WTC11 (cell line): ENCODE results near the gene TERT. TPM values are rescaled to one million over a fixed set of nuclear protein-coding genes. Genes with fewer than 3 reads are reported as not detected.
A peak's percentile ranks its signal among the peaks of the same experiment; 100 is the strongest.

Experiments
- ATAC-seq: fragments of 200-7000 bp; cut with Tn5 transposase; 2 replicates; pipeline ENCODE4 v1.10.0; 2021; ENCODE audit warnings: mild to moderate bottlenecking, moderate library complexity
- CTCF ChIA-PET: fragments of 300-600 bp; sonication (Branson Sonifier 250); formaldehyde crosslinking; loops from one replicate; lab custom pipeline; 2021; ENCODE audit warnings: antibody characterized with exemption; lab: Charles Lee
- POLR2A ChIA-PET: fragments of 350-600 bp; sonication (Branson Sonifier 250); formaldehyde crosslinking; loops from one replicate; lab custom pipeline; 2021; ENCODE audit warnings: antibody characterized with exemption; lab: Charles Lee
- DNase-seq: peaks from one replicate; pipeline ENCODE4 v3.0.0; 2021; ENCODE audit warnings: low spot score
- H3K27ac Mint-ChIP-seq: 2 replicates; pipeline ENCODE4 v1.8.0; 2021; ENCODE audit warnings: mixed read lengths
- H3K27me3 Mint-ChIP-seq: 2 replicates; pipeline ENCODE4 v1.8.0; 2021; ENCODE audit warnings: low read depth, mild to moderate bottlenecking, moderate library complexity, mixed read lengths
- H3K36me3 Mint-ChIP-seq: 2 replicates; pipeline ENCODE4 v1.8.0; 2021; ENCODE audit warnings: mixed read lengths
- H3K4me1 Mint-ChIP-seq: 2 replicates; pipeline ENCODE4 v1.8.0; 2022; ENCODE audit warnings: mixed read lengths
- H3K4me3 Mint-ChIP-seq: 2 replicates; pipeline ENCODE4 v1.8.0; 2021; ENCODE audit warnings: mild to moderate bottlenecking, moderate library complexity, mixed read lengths
- H3K9me3 Mint-ChIP-seq: 2 replicates; pipeline ENCODE4 v1.8.0; 2021; ENCODE audit warnings: mixed read lengths
- ARID4B ChIP-seq: sonication (generic); formaldehyde crosslinking; IDR thresholded peaks from 2 replicates; pipeline ENCODE4 v1.8.0; 2023; ENCODE audit warnings: missing genetic modification reagents, mild to moderate bottlenecking, borderline replicate concordance
- ATF1 ChIP-seq: sonication (generic); formaldehyde crosslinking; IDR thresholded peaks from 2 replicates; pipeline ENCODE4 v1.8.1; 2023; ENCODE audit warnings: mild to moderate bottlenecking, moderate library complexity, missing genetic modification reagents
- CREB1 ChIP-seq: sonication (generic); formaldehyde crosslinking; IDR thresholded peaks from 2 replicates; pipeline ENCODE4 v1.8.0; 2023; ENCODE audit warnings: mild to moderate bottlenecking, missing genetic modification reagents
- CTCF ChIP-seq: fragments of 200-600 bp; IDR thresholded peaks from 2 replicates; pipeline ENCODE4 v1.8.0; 2022; ENCODE audit warnings: antibody characterized with exemption
- FOXJ3 ChIP-seq: sonication (generic); formaldehyde crosslinking; IDR thresholded peaks from 2 replicates; pipeline ENCODE4 v1.9.0; 2021; ENCODE audit warnings: missing genetic modification reagents, mild to moderate bottlenecking, borderline replicate concordance
- FOXP4 ChIP-seq: sonication (generic); formaldehyde crosslinking; IDR thresholded peaks from 2 replicates; pipeline ENCODE4 v1.8.0; 2022; ENCODE audit warnings: mild to moderate bottlenecking, missing genetic modification reagents
- GRHL2 ChIP-seq: fragments of 250-450 bp; sonication (Bioruptor Pico); IDR thresholded peaks from 2 replicates; pipeline ENCODE4 v1.8.0; 2022; ENCODE audit warnings: mild to moderate bottlenecking, moderate library complexity; ENCODE audit not compliant: insufficient replicate concordance, severe bottlenecking
- GTF2I ChIP-seq: fragments of 250-450 bp; sonication (Bioruptor Pico); conservative IDR thresholded peaks from 2 replicates; pipeline ENCODE4 v1.4.0; 2021; ENCODE audit warnings: mild to moderate bottlenecking
- HMGA2 ChIP-seq: fragments of 250-450 bp; sonication (Bioruptor Pico); IDR thresholded peaks from 2 replicates; pipeline ENCODE4 v1.4.0; 2021; ENCODE audit warnings: mild to moderate bottlenecking, moderate library complexity
- MAX ChIP-seq: sonication (generic); formaldehyde crosslinking; IDR thresholded peaks from 2 replicates; pipeline ENCODE4 v1.8.0; 2022; ENCODE audit warnings: mild to moderate bottlenecking, missing genetic modification reagents
- MXD4 ChIP-seq: fragments of 250-450 bp; sonication (Bioruptor Pico); IDR thresholded peaks from 2 replicates; pipeline ENCODE4 v1.8.0; 2021; ENCODE audit warnings: mild to moderate bottlenecking, moderate library complexity, borderline replicate concordance
- NFE2L1 ChIP-seq: sonication (generic); formaldehyde crosslinking; IDR thresholded peaks from 2 replicates; pipeline ENCODE4 v1.8.1; 2023; ENCODE audit warnings: missing genetic modification reagents
- NR1H2 ChIP-seq: sonication (generic); formaldehyde crosslinking; IDR thresholded peaks from 2 replicates; pipeline ENCODE4 v1.9.0; 2021; ENCODE audit warnings: mild to moderate bottlenecking, moderate library complexity, missing genetic modification reagents
- NR2C2 ChIP-seq: sonication (generic); formaldehyde crosslinking; IDR thresholded peaks from 2 replicates; pipeline ENCODE4 v1.8.0; 2022; ENCODE audit warnings: mild to moderate bottlenecking, missing genetic modification reagents
- SOX15 ChIP-seq: fragments of 250-450 bp; sonication (Bioruptor Pico); IDR thresholded peaks from 2 replicates; pipeline ENCODE4 v1.9.0; 2021; ENCODE audit warnings: mild to moderate bottlenecking
- SP1 ChIP-seq: sonication (generic); formaldehyde crosslinking; conservative IDR thresholded peaks from 2 replicates; pipeline ENCODE4 v1.8.1; 2022; ENCODE audit warnings: missing genetic modification reagents
- USF2 ChIP-seq: sonication (generic); formaldehyde crosslinking; IDR thresholded peaks from 2 replicates; pipeline ENCODE4 v1.8.1; 2023; ENCODE audit warnings: mild to moderate bottlenecking, missing genetic modification reagents, moderate library complexity
- ZNF219 ChIP-seq: sonication (generic); formaldehyde crosslinking; IDR thresholded peaks from 2 replicates; pipeline ENCODE4 v1.8.0; 2023; ENCODE audit warnings: missing genetic modification reagents, mild to moderate bottlenecking, borderline replicate concordance
- ZNF232 ChIP-seq: sonication (generic); formaldehyde crosslinking; IDR thresholded peaks from 2 replicates; pipeline ENCODE4 v1.8.0; 2022; ENCODE audit warnings: mild to moderate bottlenecking, missing genetic modification reagents
- ZNF263 ChIP-seq: sonication (generic); formaldehyde crosslinking; IDR thresholded peaks from 2 replicates; pipeline ENCODE4 v1.8.1; 2022; ENCODE audit warnings: low read depth, mild to moderate bottlenecking, moderate library complexity, missing genetic modification reagents
- ZNF423 ChIP-seq: fragments of 250-450 bp; sonication (Bioruptor Pico); IDR thresholded peaks from 2 replicates; pipeline ENCODE4 v2.1.2; 2022; ENCODE audit warnings: mild to moderate bottlenecking, moderate library complexity
- total RNA-seq: library from RNA; stranded (reverse); gene quantifications from 3 replicates; pipeline ENCODE4 v1.2.3, GENCODE V29; 2021

The TERT gene
- total RNA-seq, 1 experiment from 2014 or later: 42.9 TPM

- Mint-ChIP-seq H3K4me1 (no peaks in the 10 kb centered on the region), H3K9me3 (peaks cover 8% of the 10 kb centered on the region), H3K27me3 (no peaks in the 10 kb centered on the region; the same call in 1 of the 2 replicates), H3K27ac (no peak overlapping the region), H3K36me3 (no peaks in the 10 kb centered on the region), H3K4me3 (no peak overlapping the region)
- no peak for ATAC-seq
- TF ChIP-seq NR1H2 (CRISPR knock-in tag) (no peak), NR2C2 (CRISPR knock-in tag) (no peak), ZNF232 (CRISPR knock-in tag) (no peak), NFE2L1 (CRISPR knock-in tag) (no peak), USF2 (CRISPR knock-in tag) (no peak), SP1 (CRISPR knock-in tag) (no peak), ATF1 (no peak), CREB1 (CRISPR knock-in tag) (no peak), ZNF219 (CRISPR knock-in tag) (no peak), HMGA2 (CRISPR knock-in tag) (no peak), FOXJ3 (CRISPR knock-in tag) (no peak), MAX (CRISPR knock-in tag) (no peak), GTF2I (CRISPR knock-in tag) (no peak), FOXP4 (CRISPR knock-in tag) (no peak), ZNF423 (CRISPR knock-in tag) (no peak)
- ChIA-PET POLR2A (no interaction called here), CTCF (no interaction called here)
- DNase-seq: peak; percentile 5
These were observed 82.0 kb downstream of the TERT start for GRCh38 chr5:1212881-1213280.

- DNase-seq (peak; percentile 5), ATAC-seq (no peak)
- TF ChIP-seq NR2C2 (CRISPR knock-in tag) (no peak), SOX15 (CRISPR knock-in tag) (no peak), NR1H2 (CRISPR knock-in tag) (no peak), ZNF263 (CRISPR knock-in tag) (no peak), GRHL2 (no peak), CTCF (no peak)
- H3K36me3 Mint-ChIP-seq: no peaks in the 10 kb centered on the region
- ChIA-PET POLR2A (no interaction called here), CTCF (no interaction called here)
- peaks cover 8% of the 10 kb centered on the region for H3K9me3 Mint-ChIP-seq
- H3K4me1 Mint-ChIP-seq: no peaks in the 10 kb centered on the region
- H3K27ac Mint-ChIP-seq: no peak overlapping the region
- H3K4me3 Mint-ChIP-seq: no peak overlapping the region
- H3K27me3 Mint-ChIP-seq: no peaks in the 10 kb centered on the region; the same call in 1 of the 2 replicates
These were observed 82.6 kb downstream of the TERT start for GRCh38 chr5:1212271-1212670.

- Mint-ChIP-seq H3K27ac (no peak overlapping the region), H3K36me3 (no peaks in the 10 kb centered on the region), H3K9me3 (peaks cover 8% of the 10 kb centered on the region), H3K4me1 (no peaks in the 10 kb centered on the region), H3K27me3 (no peaks in the 10 kb centered on the region; the same call in 1 of the 2 replicates), H3K4me3 (no peak overlapping the region)
- CTCF ChIA-PET: no interaction called here
- POLR2A ChIA-PET: no interaction called here
- no peak for ATAC-seq
- no peak for DNase-seq
- TF ChIP-seq ARID4B (CRISPR knock-in tag) (no peak), MXD4 (no peak), CREB1 (CRISPR knock-in tag) (no peak), ZNF219 (CRISPR knock-in tag) (no peak), FOXP4 (CRISPR knock-in tag) (no peak), NFE2L1 (CRISPR knock-in tag) (no peak)
These were observed 83.2 kb downstream of the TERT start for GRCh38 chr5:1211701-1212100.
